B cell (primary cell): ENCODE measurements around the gene PAPLN. TPM values are rescaled to one million over a fixed set of nuclear protein-coding genes. Genes with fewer than 3 reads are reported as not detected.

Source experiments
- ATAC-seq: fragments of 200-7000 bp; cut with Tn5 transposase; one replicate; pipeline ENCODE4 v1.10.0; 2021; ENCODE audit warnings: low read depth, mild to moderate bottlenecking, moderate number of reproducible peaks, moderate library complexity
- CTCF ChIA-PET: fragments of 350-600 bp; sonication (Branson Sonifier 250); formaldehyde crosslinking; loops from one replicate; lab custom pipeline; 2021; ENCODE audit warnings: antibody characterized with exemption, inconsistent platforms; lab: Charles Lee
- POLR2A ChIA-PET: fragments of 350-600 bp; sonication (Branson Sonifier 250); formaldehyde crosslinking; loops from one replicate; lab custom pipeline; 2021; ENCODE audit warnings: antibody characterized with exemption; lab: Charles Lee
- DNase-seq: peaks from one replicate; pipeline ENCODE4 v3.0.0; 2013
- H2AFZ ChIP-seq: 2 replicates; pipeline ENCODE4 v1.6.1; 2012; ENCODE audit warnings: mild to moderate bottlenecking, low read depth, low read length; ENCODE audit not compliant: insufficient read depth, poor library complexity, severe bottlenecking
- H3K27ac ChIP-seq, 2 donors: 1 replicate in 1 of 2; 2 replicates in 1 of 2; pipeline ENCODE4 v1.5.1; 2012 to 2013; ENCODE audit warnings: low read length in 2 of 2, mild to moderate bottlenecking in 2 of 2, moderate library complexity in 1 of 2
- H3K27me3 ChIP-seq, 4 experiments: fragments of 200-600 bp in 1 of 4; sonication (generic) in 1 of 4; replicated peaks in 1 of 4; 1 replicate in 2 of 4; 2 replicates in 2 of 4; pipeline versions ENCODE4 v1.6.1 to v1.7.0; 2013 to 2016; ENCODE audit warnings: low read length in 3 of 4, mild to moderate bottlenecking in 2 of 4, mixed read lengths in 1 of 4, moderate library complexity in 1 of 4; ENCODE audit not compliant: insufficient read depth in 4 of 4, control insufficient read depth in 3 of 4; ENCODE audit errors: control extremely low read depth in 1 of 4
- H3K36me3 ChIP-seq, 2 experiments: replicated peaks in 1 of 2; 1 replicate in 1 of 2; 2 replicates in 1 of 2; pipeline versions ENCODE4 v1.6.1 to v1.7.1; 2013; ENCODE audit warnings: low read length in 1 of 2; ENCODE audit not compliant: insufficient read depth in 2 of 2, control insufficient read depth in 1 of 2; ENCODE audit errors: control extremely low read depth in 1 of 2, extremely low read depth in 1 of 2
- H3K4me1 ChIP-seq, 2 donors: fragments of 200-600 bp in 1 of 2; sonication (generic) in 1 of 2; 1 replicate in 1 of 2; 2 replicates in 1 of 2; pipeline versions ENCODE4 v1.5.1 to v1.6.1; 2013 to 2017; ENCODE audit warnings: low read length in 2 of 2; ENCODE audit not compliant: control insufficient read depth in 2 of 2, insufficient read depth in 2 of 2
- H3K4me2 ChIP-seq: replicated peaks from 2 replicates; pipeline ENCODE3; 2012; ENCODE audit warnings: mild to moderate bottlenecking, low read depth, low read length; ENCODE audit not compliant: poor library complexity, severe bottlenecking
- H3K4me3 ChIP-seq, 5 experiments: fragments of 200-600 bp in 1 of 5; sonication (generic) in 1 of 5; 1 replicate in 3 of 5; 2 replicates in 2 of 5; pipeline versions ENCODE4 v1.5.1 to v1.7.0; 2011 to 2016; ENCODE audit warnings: low read length in 4 of 5, mild to moderate bottlenecking in 4 of 5, low read depth in 2 of 5, control low read depth in 1 of 5, moderate library complexity in 1 of 5; ENCODE audit not compliant: insufficient read depth in 1 of 5; ENCODE audit errors: control extremely low read depth in 1 of 5, extremely low read depth in 1 of 5
- H3K79me2 ChIP-seq: fragments of 200-600 bp; sonication (generic); one replicate; pipeline ENCODE4 v1.6.0; 2016; ENCODE audit warnings: low read length; ENCODE audit not compliant: control insufficient read depth, insufficient read depth
- H3K9ac ChIP-seq: fragments of 200-600 bp; sonication (generic); 2 replicates; pipeline ENCODE4 v1.6.1; 2017; ENCODE audit warnings: mild to moderate bottlenecking, low read length, moderate library complexity
- H3K9me3 ChIP-seq, 3 donors: one replicate each; pipeline versions ENCODE4 v1.6.1 to v1.7.1; 2013; ENCODE audit warnings: low read length in 2 of 3; ENCODE audit not compliant: control insufficient read depth in 2 of 3, insufficient read depth in 1 of 3; ENCODE audit errors: control extremely low read depth in 1 of 3
- H4K20me1 ChIP-seq: 2 replicates; pipeline ENCODE4 v1.6.0; 2012; ENCODE audit warnings: mild to moderate bottlenecking, low read length; ENCODE audit not compliant: insufficient read depth, control insufficient read depth, poor library complexity, severe bottlenecking
- H3K27ac Mint-ChIP-seq: one replicate; pipeline ENCODE4 v1.8.0; 2021; ENCODE audit warnings: mixed read lengths
- H3K27me3 Mint-ChIP-seq: one replicate; pipeline ENCODE4 v1.8.0; 2021; ENCODE audit warnings: mixed read lengths
- H3K4me1 Mint-ChIP-seq: one replicate; pipeline ENCODE4 v1.8.0; 2021; ENCODE audit warnings: mixed read lengths
- H3K4me3 Mint-ChIP-seq: one replicate; pipeline ENCODE4 v1.8.0; 2021; ENCODE audit warnings: mixed read lengths
- H3K9me3 Mint-ChIP-seq: one replicate; pipeline ENCODE4 v1.8.0; 2022; ENCODE audit warnings: mixed read lengths; ENCODE audit not compliant: insufficient read depth
- CTCF ChIP-seq: fragments of 200-600 bp; IDR thresholded peaks from one replicate; pipeline ENCODE4 v1.8.0; 2022; ENCODE audit warnings: antibody characterized with exemption, mild to moderate bottlenecking
- EZH2 ChIP-seq: IDR thresholded peaks from 2 replicates; pipeline ENCODE4 v1.6.1; 2012; ENCODE audit warnings: borderline replicate concordance, low read depth, mild to moderate bottlenecking, moderate library complexity, low read length; ENCODE audit not compliant: insufficient read depth, poor library complexity, severe bottlenecking
- WGBS: methylation state at CpG from one replicate; pipeline ENCODE4 v1.1.5; 2013; ENCODE audit warnings: missing lambda C conversion rate; ENCODE audit not compliant: insufficient coverage; 5-methylcytosine and 5-hydroxymethylcytosine counted together
- intact Hi-C: fragments of 100-400 bp; cut with micrococcal nuclease; formaldehyde crosslinking; loops from one replicate; pipeline ENCODE4 v1.10.0; 2022
- polyA plus RNA-seq: library from polyadenylated mRNA; depleted of rRNA; stranded (reverse); fragments of >200 nt; gene quantifications from 2 replicates; pipeline ENCODE4 v1.2.3, GENCODE V29; 2012
- total RNA-seq, 2 donors: library from RNA; stranded (reverse); fragments of 120-200 nt in 1 of 2; gene quantifications; 1 replicate in 1 of 2; 2 replicates in 1 of 2; pipeline versions ENCODE4 v1.2.3 to v1.2.4, GENCODE V29; 2013 to 2022

PAPLN gene
- total and polyA plus RNA-seq, 2 donors (not counting 1 experiment from before 2014, with no cell fraction given) = 0.69 to 1.5 TPM

- H3K4me3 Mint-ChIP-seq = no peak overlapping the region
- Histone ChIP-seq H3K4me3 (no peak overlapping the region), H3K27ac (no peak overlapping the region), H3K9me3 (no peaks in the 10 kb centered on the region), H4K20me1 (no peaks in the 10 kb centered on the region), H3K4me2 (no peak overlapping the region), H3K9ac (no peak overlapping the region), H3K36me3 (no peaks in the 10 kb centered on the region), H3K79me2 (no peaks in the 10 kb centered on the region), H2AFZ (no peak overlapping the region), H3K4me1 (peaks cover 10 to 13% of the 10 kb centered on the region in 2 donors), H3K27me3 (no peaks in the 10 kb centered on the region)
- intact Hi-C loops = no loop called here
- 91% methylated on average over 24 of the region's 29 CpGs for WGBS
- no peak overlapping the region for H3K27ac Mint-ChIP-seq
- H3K4me1 Mint-ChIP-seq = peaks cover 19% of the 10 kb centered on the region
- ChIA-PET CTCF (no interaction called here), POLR2A (no interaction called here)
- no peak for TF ChIP-seq EZH2
- no peak for TF ChIP-seq CTCF
- ATAC-seq (no peak), DNase-seq (no peak)
- H3K27me3 Mint-ChIP-seq = no peaks in the 10 kb centered on the region
- H3K9me3 Mint-ChIP-seq = no peaks in the 10 kb centered on the region
Measured at GRCh38 chr14:73252491-73253322, 15.4 kb downstream of the PAPLN start.

GRCh38 chr14:73253323-73253610 is 16.0 kb downstream of the PAPLN start:
- intact Hi-C loops = no loop called here

More at GRCh38 chr14:73253323-73253610, 16.0 kb downstream of the PAPLN start:
- ChIA-PET CTCF (no interaction called here), POLR2A (no interaction called here)
- H3K27me3 Mint-ChIP-seq = no peaks in the 10 kb centered on the region
- Histone ChIP-seq H3K4me3 (no peak overlapping the region), H3K27me3 (no peaks in the 10 kb centered on the region), H3K36me3 (no peaks in the 10 kb centered on the region), H3K27ac (no peak overlapping the region), H4K20me1 (no peaks in the 10 kb centered on the region), H3K79me2 (no peaks in the 10 kb centered on the region), H3K9me3 (no peaks in the 10 kb centered on the region), H3K4me1 (peaks cover 6 to 8% of the 10 kb centered on the region in 2 donors), H2AFZ (no peak overlapping the region), H3K9ac (no peak overlapping the region), H3K4me2 (no peak overlapping the region)
- H3K27ac Mint-ChIP-seq = no peak overlapping the region
- H3K4me3 Mint-ChIP-seq = no peak overlapping the region
- 90% methylated on average over 10 of the region's 10 CpGs for WGBS
- TF ChIP-seq CTCF = no peak
- no peak for TF ChIP-seq EZH2
- DNase-seq (no peak), ATAC-seq (no peak)
- no peaks in the 10 kb centered on the region for H3K9me3 Mint-ChIP-seq
- H3K4me1 Mint-ChIP-seq = peaks cover 17% of the 10 kb centered on the region
